ENCODE measurements around the gene MRM2. TPM values are rescaled to one million over a fixed set of nuclear protein-coding genes. Genes with fewer than 3 reads are reported as not detected.

The MRM2 gene
- polyA plus RNA-seq, 5 donors: 24.4 to 33.4 (median 31.0) TPM

GRCh38 chr7:2248984-2249694 lies 7.1 kb upstream of the MRM2 start:
- DNase-seq: no peak

GRCh38 chr7:2247141-2247995 lies 5.4 kb upstream of the MRM2 start:
- DNase-seq: no peak

- no peak for DNase-seq
These were observed 4.1 kb upstream of the MRM2 start for GRCh38 chr7:2245883-2246675.

GRCh38 chr7:2244404-2244995 lies 2.5 kb upstream of the MRM2 start:
- no peak for DNase-seq

GRCh38 chr7:2243458-2243857 lies 1.5 kb upstream of the MRM2 start:
- no peak for DNase-seq

GRCh38 chr7:2242541-2243429 lies 780 bp upstream of the MRM2 start:
- DNase-seq: no peak

- no peak for DNase-seq
These were observed 2.8 kb downstream of the MRM2 start for GRCh38 chr7:2239242-2239641.

- no peak for DNase-seq
These were observed 4.8 kb downstream of the MRM2 start for GRCh38 chr7:2237109-2237602.

- DNase-seq: no peak
These were observed 8.1 kb downstream of the MRM2 start for GRCh38 chr7:2233926-2234325.

GRCh38 chr7:2232766-2233520 lies 9.1 kb downstream of the MRM2 start, which contains the start of gene MAD1L1:
MAD1L1 (minus strand) TSS chr7:2232945; CDS start chr7:2230133, 2,812 bp downstream.
- peak; percentile 89 for DNase-seq

GRCh38 chr7:2231992-2232765 lies 9.8 kb downstream of the MRM2 start:
- DNase-seq: no peak

- no peak for DNase-seq
These were observed 11.1 kb downstream of the MRM2 start for GRCh38 chr7:2230882-2231281.

- DNase-seq: no peak
These were observed 11.8 kb downstream of the MRM2 start for GRCh38 chr7:2230226-2230625.

GRCh38 chr7:2229467-2229866 lies 12.5 kb downstream of the MRM2 start:
- DNase-seq: no peak

- no peak for DNase-seq
These were observed 13.1 kb downstream of the MRM2 start for GRCh38 chr7:2228921-2229320.

GRCh38 chr7:2227699-2228098 lies 14.3 kb downstream of the MRM2 start:
- no peak for DNase-seq

GRCh38 chr7:2225830-2226229 lies 16.2 kb downstream of the MRM2 start:
- no peak for DNase-seq

- DNase-seq: no peak
These were observed 16.7 kb downstream of the MRM2 start for GRCh38 chr7:2225336-2225735.

- DNase-seq: no peak
These were observed 17.1 kb downstream of the MRM2 start for GRCh38 chr7:2224934-2225333.
